Left ventricle myocardium inferior (tissue), 1 donor: ENCODE measurements around the gene PTPRN2. TPM values are rescaled to one million over a fixed set of nuclear protein-coding genes. Genes with fewer than 3 reads are reported as not detected.

Experiments used
- DNase-seq: peaks from one replicate; pipeline ENCODE4 v3.0.0-alpha.2; 2020
- H3K27ac ChIP-seq: fragments of 200-600 bp; replicated peaks from 2 replicates; pipeline ENCODE4 v1.8.0; 2021
- H3K27me3 ChIP-seq: fragments of 200-600 bp; 2 replicates; pipeline ENCODE4 v1.8.0; 2021; ENCODE audit warnings: low read depth
- H3K36me3 ChIP-seq: fragments of 200-600 bp; 2 replicates; pipeline ENCODE4 v1.8.0; 2021
- H3K4me1 ChIP-seq: fragments of 200-600 bp; 2 replicates; pipeline ENCODE4 v1.8.0; 2021
- H3K4me3 ChIP-seq: fragments of 200-600 bp; 2 replicates; pipeline ENCODE4 v1.8.0; 2021; ENCODE audit warnings: mild to moderate bottlenecking, moderate library complexity
- H3K9me3 ChIP-seq: fragments of 200-600 bp; replicated peaks from 2 replicates; pipeline ENCODE4 v1.8.0; 2021
- intact Hi-C: fragments of 100-400 bp; cut with micrococcal nuclease; formaldehyde crosslinking; loops from one replicate; pipeline ENCODE4 v1.11.0; 2022
- total RNA-seq: library from RNA; stranded (reverse); fragmentation: NEBNext Ultra II Directional; extraction: Animal tissue kit (Norgen Biotek cat#: 25700); gene quantifications from one replicate; pipeline ENCODE4 v1.2.1, GENCODE V29; 2021
- TF ChIP-seq, protein P1 (sequence below): fragments of 200-600 bp; IDR thresholded peaks from 2 replicates; pipeline ENCODE4 v1.8.0; 2021; ENCODE audit warnings: antibody characterized with exemption, mild to moderate bottlenecking, borderline replicate concordance
- donor health status: DM: no; HTN: yes; CAD: no; lungs with severe emphysema.

Gene PTPRN2
- total RNA-seq, 1 donor from 2014 or later, result 1.3 TPM

DNA sequence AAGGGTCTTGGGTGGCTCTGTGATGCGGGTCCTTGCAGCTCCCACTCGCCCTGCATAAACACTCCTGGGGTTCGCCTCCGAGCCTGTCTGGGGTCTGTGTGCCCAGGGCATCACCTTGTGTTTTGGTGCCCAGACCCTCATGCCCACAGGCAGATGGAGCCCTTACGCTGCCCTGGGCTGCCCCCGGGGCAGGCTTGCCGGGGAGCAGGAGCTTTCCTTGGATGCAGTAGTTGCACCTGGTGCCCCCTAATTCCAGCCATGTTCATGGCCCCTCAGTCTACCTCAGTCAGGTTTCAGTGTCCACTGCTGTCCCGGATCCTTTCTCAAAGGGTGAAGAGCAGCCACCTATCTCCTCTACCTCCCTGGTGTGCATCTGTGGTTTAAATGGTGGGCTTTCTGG, 396.0 kb downstream of the PTPRN2 start:
- intact Hi-C loops, result no loop called here
- Histone ChIP-seq H3K27me3 (no peaks in the 10 kb centered on the region), H3K4me3 (no peak overlapping the region), H3K27ac (no peak overlapping the region), H3K4me1 (no peaks in the 10 kb centered on the region), H3K36me3 (no peaks in the 10 kb centered on the region), H3K9me3 (peaks cover 26% of the 10 kb centered on the region)
- TF ChIP-seq, protein P1, sequence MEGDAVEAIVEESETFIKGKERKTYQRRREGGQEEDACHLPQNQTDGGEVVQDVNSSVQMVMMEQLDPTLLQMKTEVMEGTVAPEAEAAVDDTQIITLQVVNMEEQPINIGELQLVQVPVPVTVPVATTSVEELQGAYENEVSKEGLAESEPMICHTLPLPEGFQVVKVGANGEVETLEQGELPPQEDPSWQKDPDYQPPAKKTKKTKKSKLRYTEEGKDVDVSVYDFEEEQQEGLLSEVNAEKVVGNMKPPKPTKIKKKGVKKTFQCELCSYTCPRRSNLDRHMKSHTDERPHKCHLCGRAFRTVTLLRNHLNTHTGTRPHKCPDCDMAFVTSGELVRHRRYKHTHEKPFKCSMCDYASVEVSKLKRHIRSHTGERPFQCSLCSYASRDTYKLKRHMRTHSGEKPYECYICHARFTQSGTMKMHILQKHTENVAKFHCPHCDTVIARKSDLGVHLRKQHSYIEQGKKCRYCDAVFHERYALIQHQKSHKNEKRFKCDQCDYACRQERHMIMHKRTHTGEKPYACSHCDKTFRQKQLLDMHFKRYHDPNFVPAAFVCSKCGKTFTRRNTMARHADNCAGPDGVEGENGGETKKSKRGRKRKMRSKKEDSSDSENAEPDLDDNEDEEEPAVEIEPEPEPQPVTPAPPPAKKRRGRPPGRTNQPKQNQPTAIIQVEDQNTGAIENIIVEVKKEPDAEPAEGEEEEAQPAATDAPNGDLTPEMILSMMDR, result no peak
- DNase-seq, result no peak

DNA sequence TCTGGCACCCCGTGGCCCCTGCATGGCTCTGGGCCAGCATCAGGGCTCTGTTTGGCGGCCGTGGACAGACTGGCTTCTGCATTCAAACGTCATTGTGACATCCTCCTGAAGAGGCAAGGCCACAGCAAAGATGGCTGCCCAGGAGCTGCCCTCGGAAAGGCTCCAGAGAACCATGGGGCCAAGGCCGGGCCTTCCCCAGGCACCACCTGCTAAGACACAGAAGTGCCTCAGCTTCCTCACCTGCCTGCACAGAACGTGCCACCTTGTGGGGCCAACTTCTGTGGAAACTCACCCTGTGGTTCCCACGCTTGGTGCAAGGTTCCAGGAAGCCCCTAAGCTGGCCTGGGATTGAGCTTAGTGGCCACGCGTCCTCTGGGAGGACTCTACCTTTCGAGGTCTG, 396.9 kb downstream of the PTPRN2 start:
- no peaks in the 10 kb centered on the region for H3K27me3 ChIP-seq
- no peak overlapping the region for H3K27ac ChIP-seq
- DNase-seq, result no peak
- peaks cover 17% of the 10 kb centered on the region for H3K9me3 ChIP-seq
- H3K4me1 ChIP-seq, result no peaks in the 10 kb centered on the region
- no peaks in the 10 kb centered on the region for H3K36me3 ChIP-seq
- TF ChIP-seq, protein P1, result no peak
- intact Hi-C loops, result no loop called here
- no peak overlapping the region for H3K4me3 ChIP-seq

DNA sequence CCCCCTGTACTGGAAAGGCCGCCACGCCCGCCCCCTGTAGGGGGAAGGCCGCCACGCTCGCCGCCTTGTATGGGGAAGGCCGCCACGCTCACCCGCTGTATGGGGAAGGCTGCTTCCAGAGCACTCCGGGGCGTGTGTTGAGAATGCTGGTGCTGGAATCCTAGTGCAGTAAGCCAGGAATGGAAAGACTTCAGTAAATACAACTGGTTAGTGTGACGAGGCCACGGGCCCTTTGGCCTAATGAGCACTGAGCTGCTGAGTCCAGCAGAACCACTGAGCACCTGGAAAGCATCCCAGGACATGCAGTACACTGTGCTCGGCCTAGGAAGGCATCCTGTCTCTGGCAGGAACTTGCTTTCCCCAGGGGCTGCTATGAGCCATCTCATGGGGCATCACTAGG, 398.9 kb downstream of the PTPRN2 start:
- Histone ChIP-seq H3K9me3 (peaks cover 5% of the 10 kb centered on the region), H3K4me1 (no peaks in the 10 kb centered on the region), H3K27ac (no peak overlapping the region), H3K27me3 (no peaks in the 10 kb centered on the region), H3K4me3 (no peak overlapping the region), H3K36me3 (no peaks in the 10 kb centered on the region)
- intact Hi-C loops, result no loop called here
- no peak for DNase-seq
- TF ChIP-seq, protein P1, result no peak

DNA sequence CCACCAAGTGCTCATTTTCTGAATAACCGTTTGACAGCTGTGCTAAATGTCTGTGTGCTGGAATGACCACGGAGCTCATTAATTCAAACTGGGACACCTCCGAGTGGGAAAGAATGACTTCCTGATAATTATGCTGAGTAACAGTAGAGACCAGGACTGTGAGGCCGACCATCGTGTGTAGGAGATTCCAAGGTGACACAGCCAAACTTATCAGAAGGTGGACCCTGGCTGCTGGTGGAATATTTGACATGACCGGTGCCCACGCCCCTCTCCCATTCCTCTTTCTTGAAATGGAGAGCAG, 400.0 kb downstream of the PTPRN2 start:
- no peaks in the 10 kb centered on the region for H3K4me1 ChIP-seq

DNA sequence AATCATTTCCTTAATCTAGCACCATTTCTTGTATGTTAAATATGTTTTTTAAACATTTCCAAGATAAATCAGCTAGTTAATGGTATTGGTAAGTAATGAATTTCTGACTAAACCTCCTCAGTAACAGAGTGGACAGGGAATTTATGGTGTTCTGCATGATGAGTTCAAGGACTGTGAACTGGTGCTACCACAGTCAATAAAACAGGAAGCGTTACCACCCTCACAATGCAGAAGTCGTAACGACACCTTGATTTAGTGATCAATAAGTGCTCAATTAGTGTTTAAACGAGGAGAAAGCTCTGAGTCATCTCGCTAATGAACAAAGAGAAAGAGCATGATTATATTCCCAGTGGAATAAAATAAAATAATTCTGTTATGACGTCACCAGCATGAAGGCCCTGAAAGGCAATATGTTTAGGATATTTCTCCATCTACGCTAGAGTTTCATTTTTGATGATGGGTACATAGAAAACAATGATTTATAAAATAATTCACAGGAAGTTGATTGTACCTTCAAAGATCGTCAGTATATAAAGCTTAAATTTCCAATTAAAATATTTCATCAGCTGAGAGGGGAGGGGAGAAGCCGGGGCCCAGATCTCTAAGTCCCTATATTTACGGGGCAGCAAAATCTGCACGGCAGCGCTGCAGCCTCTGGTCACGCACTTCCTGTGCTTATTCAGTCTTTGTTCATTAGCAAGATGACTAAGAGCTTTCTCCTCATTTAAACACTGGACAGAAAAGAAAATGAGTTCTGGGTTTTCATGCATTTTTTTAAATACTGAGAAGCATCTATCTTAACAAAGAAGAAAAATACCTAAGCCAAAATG, 400.5 kb downstream of the PTPRN2 start:
- H3K4me1 ChIP-seq, result no peaks in the 10 kb centered on the region
- TF ChIP-seq, protein P1, result no peak
- H3K36me3 ChIP-seq, result no peaks in the 10 kb centered on the region
- peaks cover 21% of the 10 kb centered on the region for H3K9me3 ChIP-seq
- no peak for DNase-seq
- H3K4me3 ChIP-seq, result no peak overlapping the region
- intact Hi-C loops, result no loop called here
- H3K27ac ChIP-seq, result no peak overlapping the region
- H3K27me3 ChIP-seq, result no peaks in the 10 kb centered on the region

More for the DNA sequence above, 400.0 kb downstream of the PTPRN2 start:
- H3K27me3 ChIP-seq, result no peaks in the 10 kb centered on the region
- peaks cover 15% of the 10 kb centered on the region for H3K9me3 ChIP-seq
- H3K36me3 ChIP-seq, result no peaks in the 10 kb centered on the region
- no peak for DNase-seq
- no peak overlapping the region for H3K4me3 ChIP-seq
- TF ChIP-seq, protein P1, result no peak
- intact Hi-C loops, result no loop called here
- no peak overlapping the region for H3K27ac ChIP-seq
